Upper lobe of right lung (tissue), 1 donor: ENCODE measurements around the gene CRACDL. TPM values are rescaled to one million over a fixed set of nuclear protein-coding genes. Genes with fewer than 3 reads are reported as not detected.

ENCODE experiments used
- ATAC-seq: fragments of 200-7000 bp; cut with Tn5 transposase; one replicate; pipeline ENCODE4 v1.9.1; 2020; ENCODE audit warnings: mild to moderate bottlenecking, moderate library complexity
- DNase-seq: peaks from one replicate; pipeline ENCODE4 v3.0.0-alpha.2; 2020
- H3K27ac ChIP-seq: fragments of 200-600 bp; one replicate; pipeline ENCODE4 v1.8.0; 2022
- H3K27me3 ChIP-seq: fragments of 200-600 bp; one replicate; pipeline ENCODE4 v1.8.0; 2022; ENCODE audit warnings: mild to moderate bottlenecking
- H3K36me3 ChIP-seq: fragments of 200-600 bp; one replicate; pipeline ENCODE4 v1.8.0; 2022
- H3K4me1 ChIP-seq: fragments of 200-600 bp; one replicate; pipeline ENCODE4 v1.8.0; 2022
- H3K4me3 ChIP-seq: fragments of 200-600 bp; one replicate; pipeline ENCODE4 v1.8.0; 2022; ENCODE audit warnings: mild to moderate bottlenecking
- H3K9me3 ChIP-seq: fragments of 200-600 bp; one replicate; pipeline ENCODE4 v1.8.0; 2022
- CTCF ChIP-seq: fragments of 200-600 bp; IDR thresholded peaks from one replicate; pipeline ENCODE4 v1.8.0; 2022; ENCODE audit warnings: antibody characterized with exemption
- intact Hi-C: fragments of 100-400 bp; cut with DNase I; formaldehyde crosslinking; loops from one replicate; pipeline ENCODE4 v1.11.0; 2022
- total RNA-seq: library from RNA; stranded (reverse); fragmentation: NEBNext Ultra II Directional; extraction: Animal tissue kit (Norgen Biotek cat#: 25700); gene quantifications from one replicate; pipeline ENCODE4 v1.2.1, GENCODE V29; 2021
- donor health status: DM: no; HTN: yes; CAD: no; lungs with severe emphysema.

The CRACDL gene
- total RNA-seq, 1 donor from 2014 or later = 33.3 TPM

GRCh38 chr2:98796775-98797544 is 139.1 kb downstream of the CRACDL start:
- DNase-seq (no peak), ATAC-seq (no peak)
- H3K4me3 ChIP-seq = no peak overlapping the region
- H3K27ac ChIP-seq = no peak overlapping the region
- intact Hi-C loops = no loop called here
- H3K27me3 ChIP-seq = no peaks in the 10 kb centered on the region
- H3K36me3 ChIP-seq = no peaks in the 10 kb centered on the region
- peaks cover 5% of the 10 kb centered on the region for H3K4me1 ChIP-seq
- TF ChIP-seq CTCF = no peak
- no peaks in the 10 kb centered on the region for H3K9me3 ChIP-seq

DNA sequence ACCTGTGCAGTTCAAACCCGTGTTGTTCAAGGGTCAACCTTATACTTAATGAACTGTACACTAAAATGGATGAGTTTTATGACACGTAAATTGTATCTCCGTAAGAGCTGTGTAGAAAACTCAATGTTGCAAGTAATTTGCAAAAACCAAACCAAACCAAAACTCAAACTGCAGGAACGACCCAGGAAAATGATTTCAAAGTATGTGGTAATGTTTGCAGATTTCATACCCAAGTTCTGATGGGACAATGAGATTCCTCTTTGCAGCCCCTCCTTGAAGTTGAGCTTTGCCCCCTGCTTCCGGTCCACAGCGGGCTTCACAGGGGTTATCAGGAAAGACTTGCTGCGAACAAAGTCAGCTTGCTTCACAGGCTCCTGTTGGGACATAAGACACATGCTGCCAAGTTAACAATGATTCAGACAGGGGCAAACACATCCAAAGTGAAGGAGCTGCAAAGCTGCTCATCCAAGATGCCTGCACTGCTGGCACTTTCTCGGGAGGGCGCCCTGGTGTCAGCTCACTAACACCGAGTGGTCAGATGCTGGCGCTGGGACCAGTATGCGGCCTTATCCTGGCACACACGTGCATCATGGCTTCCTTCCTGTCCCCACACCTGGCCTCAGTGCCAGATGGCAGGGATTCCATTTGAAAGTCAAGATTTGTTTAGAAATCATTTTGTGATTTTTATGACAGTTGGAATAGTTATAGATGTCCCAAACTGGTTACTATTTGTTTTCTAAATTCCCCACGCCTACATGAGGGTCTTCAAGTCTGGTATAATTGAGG is 139.9 kb downstream of the CRACDL start:
- Histone ChIP-seq H3K36me3 (no peaks in the 10 kb centered on the region), H3K4me1 (peaks cover 3% of the 10 kb centered on the region), H3K4me3 (no peak overlapping the region), H3K9me3 (no peaks in the 10 kb centered on the region), H3K27ac (no peak overlapping the region), H3K27me3 (no peaks in the 10 kb centered on the region)
- intact Hi-C loops = no loop called here
- ATAC-seq (no peak), DNase-seq (no peak)
- no peak for TF ChIP-seq CTCF

GRCh38 chr2:98793897-98794830 is 141.9 kb downstream of the CRACDL start:
- Histone ChIP-seq H3K9me3 (no peaks in the 10 kb centered on the region), H3K36me3 (no peaks in the 10 kb centered on the region), H3K27ac (no peak overlapping the region), H3K4me3 (no peak overlapping the region), H3K27me3 (no peaks in the 10 kb centered on the region), H3K4me1 (no peaks in the 10 kb centered on the region)
- DNase-seq = no peak
- no peak for TF ChIP-seq CTCF
- intact Hi-C loops = no loop called here
- ATAC-seq = no peak

GRCh38 chr2:98793275-98793674 is 142.8 kb downstream of the CRACDL start:
- H3K27ac ChIP-seq = no peak overlapping the region

More at GRCh38 chr2:98793275-98793674, 142.8 kb downstream of the CRACDL start:
- peak; percentile 43 for ATAC-seq
- H3K9me3 ChIP-seq = no peaks in the 10 kb centered on the region
- no peaks in the 10 kb centered on the region for H3K36me3 ChIP-seq
- no peak overlapping the region for H3K4me3 ChIP-seq
- DNase-seq = no peak
- intact Hi-C loops = no loop called here
- H3K27me3 ChIP-seq = no peaks in the 10 kb centered on the region
- no peaks in the 10 kb centered on the region for H3K4me1 ChIP-seq
- no peak for TF ChIP-seq CTCF
